ENCODE results near the gene TBKBP1. TPM values are rescaled to one million over a fixed set of nuclear protein-coding genes. Genes with fewer than 3 reads are reported as not detected.
"Not testable (repeated sequence)": the region's sequence is repeated elsewhere in the genome, so short reads cannot be mapped to it uniquely, and the experiment has no call there.

TBKBP1 gene
- total and polyA plus RNA-seq, 4 donors, result 0.25 to 2.0 (median 1.5) TPM

DNA sequence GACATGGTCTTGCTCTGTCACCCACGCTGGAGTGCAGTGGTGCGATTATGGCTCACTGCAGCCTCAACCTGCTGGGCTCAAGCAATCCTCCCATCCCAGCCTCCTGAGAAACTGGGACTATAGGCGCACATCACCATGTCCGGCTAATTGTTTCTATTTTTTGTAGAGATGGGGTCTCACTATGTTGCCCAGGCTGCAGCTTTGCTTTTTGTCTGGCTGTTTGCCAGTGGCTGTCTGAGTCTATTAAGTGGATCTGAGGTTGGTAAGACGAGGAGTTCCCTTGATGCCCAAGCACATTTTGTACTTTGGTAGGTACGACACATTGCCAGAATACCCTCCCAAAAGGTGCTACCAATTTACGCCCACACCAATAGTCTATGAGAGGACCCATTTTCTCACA is 44.2 kb downstream of the TBKBP1 start:
- H3K4me1 ChIP-seq (ENCODE audit: control insufficient read depth in 4 of 4, insufficient read depth in 4 of 4, low read length in 3 of 4), result peaks cover 3 to 9% (median 4%) of the 10 kb centered on the region in 4 donors
- no peaks in the 10 kb centered on the region for H3K9me3 ChIP-seq (ENCODE audit: control insufficient read depth in 4 of 4, low read length in 3 of 4)
- H3K36me3 ChIP-seq (ENCODE audit: control insufficient read depth in 4 of 4, insufficient read depth in 3 of 4, low read depth in 1 of 4, low read length in 3 of 4), result no peaks in the 10 kb centered on the region
- 89% methylated on average over 7 of the region's 7 CpGs for WGBS
- H3K27ac ChIP-seq (ENCODE audit: low read depth in 1 of 2, low read length in 2 of 2), result no peak overlapping the region
- no peak for DNase-seq (ENCODE audit: low spot score)
- H3K4me3 ChIP-seq (ENCODE audit: low read depth in 1 of 3, low read length in 3 of 3), result no peak overlapping the region
- H3K27me3 ChIP-seq (ENCODE audit: control insufficient read depth in 4 of 4, insufficient read depth in 4 of 4, low read length in 3 of 4), result peaks cover 0 to 4% (median 1%) of the 10 kb centered on the region in 4 donors
- TF ChIP-seq RAD21 (IDR thresholded peaks at IDR 0.05) (no peak), JUND (IDR thresholded peaks at IDR 0.05) (no peak), YY1 (IDR thresholded peaks at IDR 0.05) (no peak), RXRA (IDR thresholded peaks at IDR 0.05) (no peak), HNF4A (conservative IDR thresholded peaks at IDR 0.05) (no peak), FOXA2 (IDR thresholded peaks at IDR 0.05) (no peak), EGR1 (IDR thresholded peaks at IDR 0.05; ENCODE audit: low read depth in 2 of 2) (no peak)
- TF ChIP-seq, protein P1, sequence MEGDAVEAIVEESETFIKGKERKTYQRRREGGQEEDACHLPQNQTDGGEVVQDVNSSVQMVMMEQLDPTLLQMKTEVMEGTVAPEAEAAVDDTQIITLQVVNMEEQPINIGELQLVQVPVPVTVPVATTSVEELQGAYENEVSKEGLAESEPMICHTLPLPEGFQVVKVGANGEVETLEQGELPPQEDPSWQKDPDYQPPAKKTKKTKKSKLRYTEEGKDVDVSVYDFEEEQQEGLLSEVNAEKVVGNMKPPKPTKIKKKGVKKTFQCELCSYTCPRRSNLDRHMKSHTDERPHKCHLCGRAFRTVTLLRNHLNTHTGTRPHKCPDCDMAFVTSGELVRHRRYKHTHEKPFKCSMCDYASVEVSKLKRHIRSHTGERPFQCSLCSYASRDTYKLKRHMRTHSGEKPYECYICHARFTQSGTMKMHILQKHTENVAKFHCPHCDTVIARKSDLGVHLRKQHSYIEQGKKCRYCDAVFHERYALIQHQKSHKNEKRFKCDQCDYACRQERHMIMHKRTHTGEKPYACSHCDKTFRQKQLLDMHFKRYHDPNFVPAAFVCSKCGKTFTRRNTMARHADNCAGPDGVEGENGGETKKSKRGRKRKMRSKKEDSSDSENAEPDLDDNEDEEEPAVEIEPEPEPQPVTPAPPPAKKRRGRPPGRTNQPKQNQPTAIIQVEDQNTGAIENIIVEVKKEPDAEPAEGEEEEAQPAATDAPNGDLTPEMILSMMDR (IDR thresholded peaks at IDR 0.05; ENCODE audit: low read depth, low read length, missing input control), result no peak
- no peak overlapping the region for H3K9ac ChIP-seq (ENCODE audit: low read depth in 1 of 2, low read length in 2 of 2)

DNA sequence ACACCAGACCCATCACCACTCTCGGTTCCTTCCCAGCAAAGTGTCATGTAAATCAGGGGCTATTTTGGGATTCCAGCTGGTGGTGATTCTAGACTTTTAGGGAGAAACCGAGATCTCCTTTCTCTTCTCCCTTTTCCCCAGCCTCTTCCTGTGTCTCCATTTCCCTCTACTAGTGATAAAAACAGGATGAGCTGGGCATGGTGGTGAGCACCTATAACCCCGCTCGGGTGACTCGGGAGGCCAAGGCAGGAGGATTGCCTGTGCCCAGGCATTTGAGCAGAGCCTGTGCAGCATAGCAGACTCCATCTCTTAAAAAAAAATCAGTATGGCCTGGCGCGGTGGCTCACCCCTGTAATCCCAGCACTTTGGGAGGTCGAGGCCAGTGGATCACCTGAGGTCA is 45.2 kb downstream of the TBKBP1 start:
- no peak overlapping the region for H3K4me3 ChIP-seq (ENCODE audit: low read depth in 1 of 3, low read length in 3 of 3)
- peaks cover 0 to under 1% (median 0%) of the 10 kb centered on the region in 4 donors for H3K4me1 ChIP-seq (ENCODE audit: control insufficient read depth in 4 of 4, insufficient read depth in 4 of 4, low read length in 3 of 4)
- no peaks in the 10 kb centered on the region for H3K9me3 ChIP-seq (ENCODE audit: control insufficient read depth in 4 of 4, low read length in 3 of 4)
- TF ChIP-seq, protein P2, sequence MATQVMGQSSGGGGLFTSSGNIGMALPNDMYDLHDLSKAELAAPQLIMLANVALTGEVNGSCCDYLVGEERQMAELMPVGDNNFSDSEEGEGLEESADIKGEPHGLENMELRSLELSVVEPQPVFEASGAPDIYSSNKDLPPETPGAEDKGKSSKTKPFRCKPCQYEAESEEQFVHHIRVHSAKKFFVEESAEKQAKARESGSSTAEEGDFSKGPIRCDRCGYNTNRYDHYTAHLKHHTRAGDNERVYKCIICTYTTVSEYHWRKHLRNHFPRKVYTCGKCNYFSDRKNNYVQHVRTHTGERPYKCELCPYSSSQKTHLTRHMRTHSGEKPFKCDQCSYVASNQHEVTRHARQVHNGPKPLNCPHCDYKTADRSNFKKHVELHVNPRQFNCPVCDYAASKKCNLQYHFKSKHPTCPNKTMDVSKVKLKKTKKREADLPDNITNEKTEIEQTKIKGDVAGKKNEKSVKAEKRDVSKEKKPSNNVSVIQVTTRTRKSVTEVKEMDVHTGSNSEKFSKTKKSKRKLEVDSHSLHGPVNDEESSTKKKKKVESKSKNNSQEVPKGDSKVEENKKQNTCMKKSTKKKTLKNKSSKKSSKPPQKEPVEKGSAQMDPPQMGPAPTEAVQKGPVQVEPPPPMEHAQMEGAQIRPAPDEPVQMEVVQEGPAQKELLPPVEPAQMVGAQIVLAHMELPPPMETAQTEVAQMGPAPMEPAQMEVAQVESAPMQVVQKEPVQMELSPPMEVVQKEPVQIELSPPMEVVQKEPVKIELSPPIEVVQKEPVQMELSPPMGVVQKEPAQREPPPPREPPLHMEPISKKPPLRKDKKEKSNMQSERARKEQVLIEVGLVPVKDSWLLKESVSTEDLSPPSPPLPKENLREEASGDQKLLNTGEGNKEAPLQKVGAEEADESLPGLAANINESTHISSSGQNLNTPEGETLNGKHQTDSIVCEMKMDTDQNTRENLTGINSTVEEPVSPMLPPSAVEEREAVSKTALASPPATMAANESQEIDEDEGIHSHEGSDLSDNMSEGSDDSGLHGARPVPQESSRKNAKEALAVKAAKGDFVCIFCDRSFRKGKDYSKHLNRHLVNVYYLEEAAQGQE (IDR thresholded peaks at IDR 0.05), result no peak
- no peak for TF ChIP-seq SP1 (IDR thresholded peaks at IDR 0.05)
- no peak for TF ChIP-seq JUND (IDR thresholded peaks at IDR 0.05)
- TF ChIP-seq TAF1 (conservative IDR thresholded peaks at IDR 0.05), result no peak
- no peak for TF ChIP-seq RXRA (IDR thresholded peaks at IDR 0.05)
- TF ChIP-seq YY1 (IDR thresholded peaks at IDR 0.05), result no peak
- peaks cover 0 to 4% (median 1%) of the 10 kb centered on the region in 4 donors for H3K27me3 ChIP-seq (ENCODE audit: control insufficient read depth in 4 of 4, insufficient read depth in 4 of 4, low read length in 3 of 4)
- no peak overlapping the region for H3K27ac ChIP-seq (ENCODE audit: low read depth in 1 of 2, low read length in 2 of 2)
- H3K9ac ChIP-seq (ENCODE audit: low read depth in 1 of 2, low read length in 2 of 2), result no peak overlapping the region
- no peak for DNase-seq (ENCODE audit: low spot score)
- no peaks in the 10 kb centered on the region for H3K36me3 ChIP-seq (ENCODE audit: control insufficient read depth in 4 of 4, insufficient read depth in 3 of 4, low read depth in 1 of 4, low read length in 3 of 4)
- WGBS, result 82% methylated on average over 8 of the region's 8 CpGs

DNA sequence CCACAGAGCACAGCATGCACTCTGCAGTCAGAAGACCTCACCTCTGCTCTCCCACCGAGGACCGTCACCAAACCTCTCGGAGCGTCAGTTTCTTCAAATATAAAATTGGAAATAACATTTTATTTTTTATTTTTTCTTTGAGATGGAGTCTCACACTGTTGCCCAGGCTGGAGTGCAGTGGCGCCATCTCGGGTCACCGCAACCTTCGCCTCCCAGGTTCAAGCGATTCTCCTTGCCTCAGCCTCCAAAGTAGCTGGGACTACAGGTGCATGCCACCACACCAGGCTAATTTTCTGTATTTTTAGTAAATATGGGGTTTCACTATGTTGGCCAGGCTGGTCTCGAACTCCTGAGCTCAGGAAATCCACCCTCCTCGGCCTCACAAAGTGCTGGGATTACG is 46.0 kb downstream of the TBKBP1 start:
- H3K36me3 ChIP-seq (ENCODE audit: control insufficient read depth in 4 of 4, insufficient read depth in 3 of 4, low read depth in 1 of 4, low read length in 3 of 4); DNase-seq (ENCODE audit: low spot score); H3K27ac ChIP-seq (ENCODE audit: low read depth in 1 of 2, low read length in 2 of 2); H3K9me3 ChIP-seq (ENCODE audit: control insufficient read depth in 4 of 4, low read length in 3 of 4); H3K4me1 ChIP-seq (ENCODE audit: control insufficient read depth in 4 of 4, insufficient read depth in 4 of 4, low read length in 3 of 4); H3K9ac ChIP-seq (ENCODE audit: low read depth in 1 of 2, low read length in 2 of 2); H3K27me3 ChIP-seq (ENCODE audit: control insufficient read depth in 4 of 4, insufficient read depth in 4 of 4, low read length in 3 of 4); H3K4me3 ChIP-seq (ENCODE audit: low read depth in 1 of 3, low read length in 3 of 3): not testable (repeated sequence)
- WGBS, result 83% methylated on average over 12 of the region's 12 CpGs
